Caki2 (cell line): ENCODE data around the gene IL4R. TPM values are rescaled to one million over a fixed set of nuclear protein-coding genes. Genes with fewer than 3 reads are reported as not detected.
"Not testable (repeated sequence)": the region's sequence is repeated elsewhere in the genome, so short reads cannot be mapped to it uniquely, and the experiment has no call there.

Experiments
- DNase-seq: peaks from one replicate; pipeline ENCODE4 v3.0.0-alpha.2; 2015; ENCODE audit warnings: low read depth
- in situ Hi-C: cut with HindIII; loops from 2 replicates; pipeline ENCODE4 v1.10.0; 2016; ENCODE audit warnings: low sequenced_read_pairs, low pct_unique_long_range_greater_than_20kb, mixed read lengths
- total RNA-seq: library from RNA; depleted of rRNA; stranded (reverse); fragments of >200 nt; shearing (Covaris generic); gene quantifications from 2 replicates; pipeline ENCODE4 v1.2.3, GENCODE V29; 2014; ENCODE audit warnings: low replicate concordance

The IL4R gene
- total RNA-seq, 1 experiment from 2014 or later, result 14.9 TPM

- in situ Hi-C loops, result no loop called here
These were observed 69.9 kb downstream of the IL4R start for GRCh38 chr16:27383556-27384243.

GRCh38 chr16:27384425-27384824, 70.7 kb downstream of the IL4R start:
- in situ Hi-C loops, result no loop called here

More at GRCh38 chr16:27383556-27384243, 69.9 kb downstream of the IL4R start:
- DNase-seq, result no peak

GRCh38 chr16:27385398-27385797, 71.6 kb downstream of the IL4R start:
- DNase-seq, result no peak
- in situ Hi-C loops, result no loop called here

More at GRCh38 chr16:27384425-27384824, 70.7 kb downstream of the IL4R start:
- DNase-seq, result no peak

- no peak for DNase-seq
These were observed 72.9 kb downstream of the IL4R start for GRCh38 chr16:27386674-27387073.

GRCh38 chr16:27387724-27388123, 74.0 kb downstream of the IL4R start:
- in situ Hi-C loops, result no loop called here
- DNase-seq, result no peak

More at GRCh38 chr16:27386674-27387073, 72.9 kb downstream of the IL4R start:
- in situ Hi-C loops, result no loop called here

- DNase-seq, result no peak
- in situ Hi-C loops, result no loop called here
These were observed 75.6 kb downstream of the IL4R start for GRCh38 chr16:27389272-27389961.

GRCh38 chr16:27390151-27390550, 76.4 kb downstream of the IL4R start:
- in situ Hi-C loops, result no loop called here
- no peak for DNase-seq

GRCh38 chr16:27392671-27393070, 78.9 kb downstream of the IL4R start:
- DNase-seq, result no peak
- in situ Hi-C loops, result no loop called here

- in situ Hi-C loops, result no loop called here
- DNase-seq, result no peak
These were observed 80.7 kb downstream of the IL4R start for GRCh38 chr16:27394516-27394915.

- in situ Hi-C loops, DNase-seq: not testable (repeated sequence)
These were observed 84.6 kb downstream of the IL4R start for GRCh38 chr16:27398341-27398893.

GRCh38 chr16:27398894-27399853, 85.4 kb downstream of the IL4R start:
- in situ Hi-C loops, result no loop called here

GRCh38 chr16:27399969-27400368, 86.2 kb downstream of the IL4R start:
- DNase-seq, result no peak
- in situ Hi-C loops, result no loop called here

More at GRCh38 chr16:27398894-27399853, 85.4 kb downstream of the IL4R start:
- no peak for DNase-seq

GRCh38 chr16:27400751-27401620, 87.2 kb downstream of the IL4R start:
- no peak for DNase-seq
- in situ Hi-C loops, result no loop called here

GRCh38 chr16:27401768-27402568, 88.2 kb downstream of the IL4R start, which contains the start of gene IL21R:
IL21R (plus strand) TSS chr16:27402174; CDS start chr16:27430072, 27,898 bp downstream.
- in situ Hi-C loops, result no loop called here
- no peak for DNase-seq

- DNase-seq, result no peak
- in situ Hi-C loops, result no loop called here
These were observed 88.8 kb downstream of the IL4R start for GRCh38 chr16:27402569-27402963.

GRCh38 chr16:27402964-27403600, 89.3 kb downstream of the IL4R start:
- in situ Hi-C loops, result no loop called here
- DNase-seq, result no peak
